ENCODE measurements around the gene CGA.

Gene CGA

DNA sequence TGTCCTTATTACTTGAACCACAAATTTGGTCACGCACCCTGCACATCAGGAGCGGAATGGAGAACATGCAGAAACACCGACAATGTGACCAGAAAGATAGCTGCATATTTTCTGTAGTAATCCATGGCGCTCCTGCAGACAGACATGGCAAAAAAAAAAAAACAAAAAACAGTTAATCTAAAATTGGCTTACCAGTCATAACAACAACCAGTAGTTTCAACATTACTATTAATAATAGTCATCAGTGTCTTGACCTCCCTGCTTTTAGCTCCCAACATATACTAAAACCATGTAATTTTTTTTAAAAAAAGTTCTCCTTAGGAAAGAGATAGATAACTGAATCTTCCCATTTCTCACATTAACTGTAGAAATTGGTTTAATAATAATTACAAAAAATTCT is 6.8 kb downstream of the CGA start:
- no peak for DNase-seq (ENCODE audit: low spot score)

DNA sequence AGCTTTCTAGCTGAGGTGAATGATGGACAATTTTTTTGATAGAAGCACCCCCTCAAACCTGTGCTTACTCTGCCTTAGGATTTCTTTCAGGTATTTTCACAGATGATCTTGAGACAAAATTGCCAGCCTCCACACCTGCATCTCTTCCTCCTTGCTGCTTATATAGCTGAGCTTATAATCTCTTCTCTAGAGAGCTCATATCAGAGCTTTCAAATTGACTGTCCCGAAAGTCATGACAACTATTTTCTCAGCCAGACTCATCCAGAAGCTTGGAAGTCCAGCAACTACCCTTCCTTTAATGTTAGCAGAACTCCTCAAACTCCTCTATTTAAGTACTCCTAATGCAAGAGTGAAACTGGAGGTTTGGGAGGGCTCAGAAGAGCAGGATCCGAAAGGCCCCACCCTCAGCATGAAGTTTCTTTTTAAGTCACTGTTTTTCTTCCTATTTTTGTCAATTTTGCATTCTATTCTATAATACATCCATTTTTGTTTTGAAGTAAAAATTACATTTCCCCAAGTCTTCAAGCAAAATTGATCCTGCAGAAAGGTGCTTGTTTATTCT is 12.7 kb downstream of the CGA start:
- DNase-seq (ENCODE audit: low spot score), result no peak

DNA sequence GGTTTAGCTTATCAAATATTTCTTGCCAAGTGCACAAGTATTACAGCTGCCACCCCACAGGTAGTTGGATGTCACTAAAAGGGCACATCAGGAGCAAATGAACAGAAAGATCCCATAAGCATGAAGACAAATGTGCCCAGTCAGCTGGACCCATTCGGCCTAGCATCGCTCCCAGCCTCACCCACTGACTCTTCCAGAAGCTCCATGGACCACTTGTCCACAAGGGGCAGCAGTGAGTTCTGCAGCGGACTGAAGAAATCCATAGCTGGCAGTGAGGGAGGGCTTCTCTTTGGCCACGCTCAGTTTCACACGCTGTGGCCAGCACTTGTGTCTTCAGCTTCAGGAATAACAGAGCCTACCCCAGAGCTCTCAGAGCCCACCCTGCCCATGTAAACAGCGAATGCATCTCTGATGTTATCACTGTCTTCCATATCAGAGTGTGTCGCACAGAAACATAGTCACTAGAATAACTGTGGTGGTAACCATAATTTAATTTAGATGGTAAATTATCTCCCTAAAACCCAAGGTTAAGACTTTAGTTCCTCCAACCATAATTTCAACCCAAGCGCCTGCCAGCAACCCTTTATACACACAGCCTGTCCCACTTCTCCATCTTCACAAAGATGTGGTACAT is 15.8 kb downstream of the CGA start:
- peak; percentile 28 for DNase-seq (ENCODE audit: low spot score)

DNA sequence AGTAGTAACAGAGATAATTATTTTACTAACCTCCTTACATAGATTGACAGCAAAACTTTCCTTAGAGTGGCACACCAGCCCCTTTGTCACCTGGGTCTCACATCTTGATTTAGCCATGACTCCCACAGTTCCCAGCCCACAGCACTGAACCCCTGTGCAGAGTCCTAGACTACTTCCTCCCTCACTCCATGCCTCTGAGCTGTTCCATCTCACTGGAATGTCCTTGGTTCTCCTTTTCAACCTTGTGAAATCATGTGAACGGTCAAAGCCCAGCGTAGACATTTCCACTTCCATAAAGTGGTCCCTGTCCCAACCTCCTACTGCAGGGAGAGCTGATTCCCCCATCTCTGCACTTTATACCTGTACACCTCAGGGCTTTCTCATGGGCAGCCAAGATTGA is 19.7 kb downstream of the CGA start:
- no peak for DNase-seq (ENCODE audit: low spot score)

DNA sequence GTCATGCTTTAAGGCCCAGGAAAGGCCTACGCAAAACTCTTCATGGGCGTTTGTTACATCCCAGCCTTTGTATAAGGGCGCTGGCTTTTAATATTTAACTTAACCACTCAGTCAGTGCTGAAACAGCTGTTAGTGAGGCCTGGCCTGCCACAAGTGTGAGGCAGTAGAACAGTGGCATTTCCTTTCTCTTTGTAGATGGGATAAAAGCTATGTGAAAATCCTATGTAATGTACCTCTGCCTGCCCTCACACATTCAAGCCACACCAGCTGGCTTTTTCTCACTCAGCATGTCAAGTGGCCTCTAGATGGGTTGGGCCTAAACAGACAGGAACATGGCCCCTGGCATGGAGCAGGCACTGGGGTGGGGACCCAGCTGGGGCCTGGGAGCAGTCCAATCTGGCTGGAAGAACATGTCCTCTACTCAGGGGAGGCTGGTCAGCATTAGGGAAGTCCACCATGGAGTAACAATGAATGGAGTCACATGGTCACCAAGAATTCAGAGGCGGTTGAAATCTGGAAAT is 20.7 kb downstream of the CGA start:
- DNase-seq (ENCODE audit: low spot score), result no peak

DNA sequence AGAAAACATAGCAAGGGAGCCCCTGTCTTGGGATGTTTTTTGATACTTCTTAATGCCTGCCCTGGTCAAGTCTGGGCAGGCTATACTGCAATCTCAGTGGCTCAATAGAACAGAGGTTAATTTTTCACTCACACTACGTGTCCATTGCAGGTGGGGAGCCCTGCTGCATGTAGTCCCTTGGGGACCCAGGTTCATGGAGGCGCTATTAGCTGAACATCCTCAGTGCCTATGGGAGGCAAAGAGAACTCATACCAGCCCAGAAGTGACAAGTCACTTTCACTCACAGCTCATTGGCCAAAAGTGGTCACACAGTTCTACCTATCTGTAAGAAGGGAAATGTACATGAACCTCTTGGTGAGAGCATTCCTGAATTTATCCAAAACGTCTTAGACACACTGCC is 23.2 kb downstream of the CGA start:
- DNase-seq (ENCODE audit: low spot score), result no peak

DNA sequence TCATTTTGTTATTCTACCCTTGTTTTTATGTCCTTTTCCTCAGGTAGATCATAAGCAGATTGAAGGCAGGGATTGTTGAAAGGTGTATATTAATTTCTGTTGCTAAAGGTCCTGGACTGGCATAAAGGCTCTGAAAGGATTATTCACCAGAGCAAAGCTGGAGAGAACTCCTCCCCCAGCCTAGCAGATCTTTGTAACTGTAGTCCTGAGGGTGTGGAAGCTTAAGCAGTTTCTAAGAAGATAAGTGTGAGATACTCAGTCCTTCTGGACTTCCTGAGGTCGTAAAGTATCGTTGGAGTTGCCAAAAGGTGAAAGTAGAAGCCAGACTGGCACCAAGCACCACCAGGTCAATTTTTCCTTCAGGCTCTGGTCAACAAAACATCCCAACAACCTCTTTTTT is 24.2 kb downstream of the CGA start:
- DNase-seq (ENCODE audit: low spot score), result no peak

DNA sequence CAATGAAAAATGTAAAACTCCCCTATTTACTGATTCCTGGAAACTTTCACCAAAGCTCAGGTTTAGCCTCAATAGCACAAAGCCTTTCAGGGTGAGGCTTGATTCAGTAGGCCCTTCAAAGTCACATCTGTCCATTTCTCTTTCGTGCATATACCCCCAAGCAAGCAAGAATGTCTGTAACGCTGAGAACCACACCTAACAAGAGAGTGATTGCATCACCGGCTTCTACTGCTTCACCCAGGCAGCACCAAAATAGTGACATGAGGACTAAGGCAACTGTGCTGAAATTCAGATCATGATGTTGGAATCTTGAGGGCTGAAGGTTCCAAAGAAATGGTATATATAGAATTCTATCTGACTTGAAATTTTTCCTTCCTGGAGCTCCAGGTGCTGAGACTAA is 26.1 kb downstream of the CGA start:
- no peak for DNase-seq (ENCODE audit: low spot score)

DNA sequence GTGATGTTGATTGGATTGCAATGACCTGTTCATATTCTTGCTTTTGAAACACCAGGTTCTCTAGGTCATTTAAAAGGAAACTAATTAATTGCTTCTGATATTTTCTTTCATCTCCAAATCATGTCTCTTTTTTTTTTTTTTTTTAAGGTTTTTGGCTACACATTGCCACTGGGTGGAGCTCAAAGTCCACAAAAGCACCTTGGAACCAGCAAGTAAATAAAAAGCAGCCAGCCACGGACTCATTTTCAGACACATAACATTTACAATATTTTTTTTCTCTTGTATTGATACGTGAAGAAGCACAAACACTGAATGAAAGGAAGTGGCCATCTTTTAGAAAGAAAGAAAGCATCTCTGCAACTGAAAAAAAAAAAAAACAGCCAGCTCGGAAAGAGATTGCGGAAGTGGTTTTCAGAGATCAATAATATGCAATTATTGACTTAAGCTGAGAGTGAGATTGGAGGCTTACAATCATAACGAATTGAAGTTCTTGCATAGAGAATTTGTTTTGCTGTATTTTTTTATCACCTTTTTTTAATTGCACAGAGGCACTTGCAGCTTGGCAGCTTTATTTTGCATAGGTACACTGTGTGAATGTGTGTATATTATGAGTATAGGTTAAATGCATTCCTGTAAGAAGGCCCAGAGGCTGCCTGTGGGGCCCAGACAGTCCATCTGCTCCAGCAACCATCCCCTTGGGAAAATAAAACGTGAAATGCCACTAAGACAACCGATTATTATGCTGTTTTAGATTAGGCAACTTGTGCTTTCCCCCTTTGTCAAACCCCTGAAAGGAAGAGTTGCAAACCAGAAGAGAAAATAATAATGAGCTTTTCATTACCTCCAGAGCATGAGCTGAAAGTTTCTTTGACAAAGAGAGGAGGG is 28.2 kb downstream of the CGA start:
- peak; percentile 9 for DNase-seq (ENCODE audit: low spot score)

DNA sequence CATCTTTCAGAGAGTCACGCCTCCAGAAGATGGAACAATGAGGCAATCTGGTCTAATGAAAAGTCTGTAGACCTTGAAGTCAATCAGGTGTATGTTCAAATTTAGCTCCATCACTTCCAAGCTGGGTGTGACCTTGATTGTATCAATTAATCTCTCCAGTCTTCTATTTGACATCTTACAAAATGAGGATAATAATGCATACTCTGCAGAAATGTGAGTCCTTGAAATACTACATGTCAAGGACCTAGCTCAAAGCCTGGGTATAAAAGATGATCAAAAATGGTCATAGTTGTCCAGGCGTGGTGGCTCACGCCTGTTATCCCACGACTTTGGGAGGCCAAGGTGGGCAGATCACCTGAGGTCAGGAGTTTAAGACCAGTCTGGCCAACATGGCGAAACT is 29.8 kb downstream of the CGA start:
- DNase-seq (ENCODE audit: low spot score), result no peak

DNA sequence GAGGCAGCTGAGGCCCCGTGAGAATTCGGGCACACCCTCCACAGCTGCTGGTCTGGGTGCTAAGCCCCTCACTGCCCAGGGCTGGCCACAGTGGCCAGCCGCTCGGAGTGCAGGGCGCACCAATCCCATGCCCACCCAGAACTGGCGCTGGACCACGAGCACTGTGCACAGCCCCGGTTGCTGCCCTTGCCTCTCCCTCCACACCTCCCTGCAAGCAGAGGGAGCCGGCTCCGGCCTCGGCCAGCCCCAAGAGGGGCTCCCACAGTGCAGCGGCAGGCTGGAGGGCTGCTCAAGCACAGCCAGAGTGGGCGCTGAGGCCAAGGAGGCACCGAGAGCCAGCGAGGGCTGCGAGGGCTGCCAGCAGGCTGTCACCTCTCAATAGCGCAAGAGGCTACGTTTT is 35.0 kb downstream of the CGA start:
- DNase-seq (ENCODE audit: low spot score), result no peak

DNA sequence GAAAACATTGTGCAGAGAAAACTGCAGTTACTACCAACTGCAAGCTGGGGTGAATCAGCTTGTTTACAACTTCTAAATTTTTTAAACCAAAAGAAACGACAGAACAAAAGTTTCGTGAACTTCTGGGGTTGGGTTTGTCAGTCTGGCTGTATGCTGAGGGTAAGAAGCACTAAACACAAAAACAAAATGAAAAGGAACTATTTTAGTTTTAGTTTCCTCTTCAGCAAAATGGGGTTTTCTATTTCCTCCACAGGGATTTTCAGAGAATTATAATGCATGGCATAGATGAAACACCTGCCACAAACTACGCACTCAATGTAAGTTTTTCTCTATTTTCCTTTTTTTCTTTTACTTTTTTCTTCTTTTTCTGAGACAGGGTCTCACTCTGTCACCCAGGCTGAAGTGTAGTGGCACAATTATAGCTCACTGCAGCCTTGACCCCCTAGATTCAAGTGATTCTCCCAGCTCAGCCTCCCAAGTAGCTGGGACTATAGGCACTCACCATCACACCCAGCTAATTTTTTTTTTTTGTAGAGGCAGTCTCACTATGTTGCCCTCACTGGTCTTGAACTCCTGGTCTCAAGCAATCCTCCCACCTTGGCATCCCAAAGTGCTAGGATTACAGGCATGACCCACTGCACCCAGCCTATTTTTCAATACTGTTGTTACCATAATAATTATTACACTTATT is 40.6 kb downstream of the CGA start:
- no peak for DNase-seq (ENCODE audit: low spot score)

DNA sequence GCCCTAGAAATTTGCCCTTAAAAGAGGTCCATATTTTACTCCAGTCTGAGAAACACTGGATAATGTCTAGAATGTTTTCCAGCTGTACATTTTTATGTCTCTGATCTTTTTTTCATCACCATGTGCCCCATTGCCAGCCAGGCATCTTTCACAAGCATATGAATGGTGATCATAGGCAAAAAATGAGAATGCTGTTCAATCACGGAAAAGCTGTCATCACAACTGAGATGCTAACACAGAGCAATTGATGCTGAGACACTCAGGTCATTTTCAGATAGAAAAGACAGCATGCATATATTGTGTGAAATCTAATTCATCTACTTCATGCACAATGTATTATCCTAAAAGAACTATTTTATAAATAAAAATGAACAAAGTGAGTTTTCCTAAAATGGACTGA is 41.6 kb downstream of the CGA start:
- DNase-seq (ENCODE audit: low spot score), result no peak

DNA sequence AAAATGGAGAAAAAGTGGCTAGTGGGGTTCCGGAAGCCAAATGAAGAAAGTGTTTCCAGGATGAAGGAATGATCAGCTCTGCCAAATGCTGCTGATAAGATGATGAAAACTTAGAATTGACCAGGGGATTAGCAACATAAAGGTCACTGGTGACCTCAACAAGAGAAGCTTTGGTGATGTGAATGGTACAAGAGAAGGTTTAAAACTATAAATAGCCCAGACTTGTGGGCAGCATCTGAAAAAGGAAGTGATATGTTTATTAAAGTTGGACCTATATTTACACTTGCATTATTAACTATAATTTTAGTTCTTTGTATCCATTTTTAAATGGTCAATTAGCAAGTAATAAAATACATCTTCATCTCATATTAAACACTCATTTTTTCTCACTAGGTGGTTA is 45.1 kb downstream of the CGA start:
- no peak for DNase-seq (ENCODE audit: low spot score)

DNA sequence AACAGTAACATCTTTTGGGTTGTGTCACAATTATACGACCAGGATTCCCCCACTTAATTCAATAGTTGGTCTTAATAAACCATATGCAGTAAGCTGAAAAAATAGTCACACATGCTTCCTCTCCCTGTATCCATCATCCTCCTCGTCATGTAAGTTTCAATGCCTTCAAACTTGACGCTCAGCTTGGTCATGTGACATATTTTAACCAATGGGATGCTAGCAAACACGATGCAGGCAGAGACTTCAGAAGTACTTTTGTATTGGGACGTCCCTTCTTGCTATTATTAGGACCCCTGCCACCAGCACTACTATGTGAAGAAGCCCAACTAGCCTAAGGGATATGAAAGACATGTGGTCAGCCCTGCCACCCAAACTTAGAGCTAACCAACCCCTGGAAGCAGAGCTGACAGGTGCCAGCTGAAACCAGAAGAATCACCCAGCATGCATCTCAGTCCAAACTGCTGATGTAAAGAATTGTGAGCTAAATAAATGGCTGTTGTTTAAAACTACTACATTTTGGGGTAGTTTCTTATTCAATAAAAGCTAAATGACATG is 49.3 kb downstream of the CGA start:
- DNase-seq (ENCODE audit: low spot score), result no peak

DNA sequence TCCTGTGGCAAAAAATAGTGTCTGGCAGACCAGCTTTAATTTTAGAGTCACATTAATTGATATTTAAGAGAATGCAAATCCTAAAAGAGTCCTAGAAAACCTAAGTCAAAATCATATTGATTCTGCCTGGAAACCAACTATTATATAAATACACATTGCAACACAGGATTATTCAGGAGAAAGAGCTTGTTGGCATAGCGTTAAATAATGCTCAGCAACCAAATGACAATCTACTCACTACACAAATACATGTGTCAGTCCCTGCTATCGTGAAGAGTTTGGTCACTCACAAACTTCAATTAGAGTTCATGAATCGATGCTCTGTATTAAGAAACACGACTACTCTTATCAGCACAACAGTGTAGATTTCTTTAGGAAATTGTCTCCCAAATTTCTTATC is 54.2 kb downstream of the CGA start:
- DNase-seq (ENCODE audit: low spot score), result no peak

Measured in CD4-positive, alpha-beta T cell treated with Interleukin-6 at 100 ng/mL for 8 hours (primary cell).